Fibroblast of peridontal ligament (primary cell): ENCODE measurements around the gene ANXA9.

Experiments
- DNase-seq: peaks from one replicate; pipeline ENCODE4 v3.0.0-alpha.2; 2010; ENCODE audit errors: extremely low read depth

ANXA9 gene

DNA sequence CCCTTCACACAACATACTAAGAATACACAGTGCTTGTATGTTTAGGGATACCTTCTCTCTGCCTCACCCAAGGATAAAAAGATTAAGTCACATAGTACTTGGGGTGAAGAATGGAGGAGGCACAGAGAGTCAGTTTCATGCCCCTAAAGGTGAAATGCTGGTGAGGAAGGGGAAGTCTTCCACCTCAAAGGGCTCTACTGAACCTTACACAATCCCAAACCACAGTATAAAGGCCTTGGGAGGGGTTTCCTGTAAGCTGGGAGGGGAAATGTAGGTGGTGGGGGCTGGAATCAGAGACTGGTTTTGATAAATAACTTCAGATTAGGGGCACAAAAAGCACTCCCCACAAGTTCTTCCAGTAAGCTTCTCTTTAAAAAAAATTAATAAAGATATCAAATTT lies 21.1 kb downstream of the ANXA9 start:
- DNase-seq = no peak

DNA sequence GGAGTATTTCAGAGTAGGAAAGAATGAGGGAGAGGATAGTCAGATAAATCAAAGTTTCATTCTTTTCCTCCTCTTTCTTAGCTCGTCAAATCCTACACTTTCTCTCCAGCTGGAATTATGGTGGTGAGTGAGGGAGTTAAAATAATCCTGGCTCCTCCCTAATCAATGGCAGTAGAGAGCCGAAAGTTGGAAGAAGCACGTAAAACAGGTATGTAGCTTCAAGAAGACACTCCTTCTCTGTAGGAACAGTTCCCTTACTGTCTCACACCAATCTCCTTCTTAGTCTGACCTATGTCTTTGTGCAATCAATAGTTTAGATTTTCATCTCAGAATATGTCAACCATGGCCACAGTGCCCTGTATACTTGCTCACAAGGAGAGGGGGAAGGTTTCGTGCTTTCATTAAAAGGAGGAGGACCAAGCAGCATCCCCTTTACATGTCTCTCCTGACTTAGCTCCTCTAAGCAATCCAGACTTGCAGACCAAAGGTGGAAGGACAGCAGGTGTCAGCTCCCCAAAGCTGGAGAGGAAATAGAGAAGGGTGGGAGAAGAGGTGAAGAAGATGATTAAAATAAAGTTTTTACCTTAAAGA lies 23.7 kb downstream of the ANXA9 start:
- no peak for DNase-seq

DNA sequence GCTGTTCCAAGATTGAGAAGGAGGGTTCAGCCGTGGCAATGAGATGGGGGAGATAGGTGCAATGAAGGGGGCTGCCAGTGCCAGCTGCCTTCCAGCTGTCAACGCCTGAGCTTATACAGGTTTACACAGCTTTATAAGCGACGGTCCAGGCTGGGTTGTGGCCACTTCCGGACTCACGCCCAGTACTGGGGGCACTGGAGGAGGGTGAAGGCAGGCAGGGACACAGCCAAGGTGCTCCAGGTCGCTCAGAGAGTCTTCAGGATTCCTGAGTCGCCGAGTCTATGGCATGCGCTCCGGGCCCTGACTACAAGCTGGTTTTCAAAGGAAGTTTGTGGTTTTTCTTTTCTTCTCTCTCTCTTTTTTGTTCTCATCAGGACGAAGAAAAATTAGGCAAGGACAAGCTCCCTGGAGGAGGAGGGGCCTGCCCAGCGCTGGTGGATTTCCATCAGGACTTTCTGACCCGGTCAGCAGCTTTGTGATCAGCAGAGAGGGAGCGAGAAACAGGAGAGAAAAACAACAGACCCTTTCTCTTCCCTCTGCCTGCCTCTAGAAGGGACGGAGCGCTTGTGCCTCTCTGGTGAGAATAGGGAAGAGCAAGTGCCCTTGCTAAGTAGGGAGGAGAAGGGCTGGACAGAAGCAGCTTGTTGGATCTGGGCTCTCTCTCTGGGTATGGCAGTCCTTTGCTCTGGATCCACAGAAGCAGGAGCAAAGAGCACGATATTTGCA lies 24.4 kb downstream of the ANXA9 start, which contains the start of gene MINDY1:
MINDY1 (minus strand) TSS at position 576 of the 726 bp plus-strand sequence. CDS start 4,285 bp downstream, outside the sequence.
- peak; percentile 87 for DNase-seq

DNA sequence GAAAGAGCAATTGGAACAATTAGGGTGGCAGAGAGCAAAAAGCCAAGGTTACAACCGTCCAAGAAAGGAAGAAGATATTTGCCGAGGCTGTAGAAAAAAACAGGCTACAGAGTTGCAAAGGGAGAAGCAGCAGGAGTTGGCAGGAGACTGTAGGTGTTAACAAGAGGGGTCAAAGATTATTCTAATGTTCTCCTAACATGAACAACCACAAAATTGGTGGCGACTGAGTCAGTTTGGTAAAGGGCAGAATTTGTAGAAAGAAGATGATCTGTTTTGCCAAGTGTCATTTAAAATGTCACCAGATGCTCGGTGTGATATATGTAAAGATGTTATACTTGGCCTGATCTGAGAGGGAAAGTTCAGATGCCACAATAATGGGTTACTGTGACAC lies 25.8 kb downstream of the ANXA9 start:
- no peak for DNase-seq

DNA sequence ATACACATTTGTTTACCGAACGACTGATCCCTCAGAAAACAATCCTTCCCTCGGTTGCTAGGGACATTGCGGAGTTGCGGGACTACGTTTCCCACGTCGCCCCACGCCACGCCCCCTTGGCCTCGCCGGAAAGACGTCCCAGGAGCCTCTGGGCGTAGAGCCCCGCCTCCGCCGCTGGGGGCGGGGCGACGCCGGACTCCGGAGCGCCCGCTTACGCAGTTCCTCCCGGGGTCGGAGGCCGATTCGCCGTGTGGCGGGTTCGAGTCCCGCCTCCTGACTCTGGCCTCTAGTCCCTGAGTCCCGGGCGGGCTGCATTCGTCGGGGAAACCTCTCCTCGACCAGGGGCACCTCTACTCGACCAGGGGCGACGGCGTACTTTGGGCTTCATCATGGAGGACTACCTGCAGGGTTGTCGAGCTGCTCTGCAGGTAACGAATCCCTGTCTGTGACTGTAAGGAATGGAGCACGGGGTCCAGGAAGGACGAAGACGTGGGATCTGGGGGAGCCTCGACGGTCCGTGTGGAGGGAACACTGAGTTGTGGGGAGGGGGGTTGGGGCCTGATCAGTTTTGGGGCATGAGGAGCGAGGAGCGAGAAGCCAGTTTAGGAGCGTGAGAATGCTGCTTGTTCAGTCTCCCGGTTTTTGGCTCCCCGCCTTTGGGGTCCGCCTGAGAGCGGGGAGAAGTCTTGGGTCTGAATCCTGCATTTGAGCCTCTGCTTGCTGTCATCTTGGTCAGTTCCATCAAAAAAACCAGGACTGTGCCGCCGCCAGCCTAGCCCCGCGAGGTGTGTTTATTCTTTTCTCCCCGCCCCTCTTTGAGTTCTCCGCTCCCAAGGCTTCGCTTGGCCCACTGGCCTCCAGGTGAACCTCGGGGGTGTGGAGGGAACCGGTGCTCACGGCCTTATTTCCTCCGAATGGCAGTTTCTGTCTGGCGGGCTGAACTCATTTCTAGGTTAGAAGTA lies 26.4 kb downstream of the ANXA9 start, which contains the start of gene PRUNE1:
PRUNE1 (plus strand) TSS at position 206 of the 962 bp plus-strand sequence; CDS start at position 390, 184 bp downstream.
- peak; percentile 96 for DNase-seq

DNA sequence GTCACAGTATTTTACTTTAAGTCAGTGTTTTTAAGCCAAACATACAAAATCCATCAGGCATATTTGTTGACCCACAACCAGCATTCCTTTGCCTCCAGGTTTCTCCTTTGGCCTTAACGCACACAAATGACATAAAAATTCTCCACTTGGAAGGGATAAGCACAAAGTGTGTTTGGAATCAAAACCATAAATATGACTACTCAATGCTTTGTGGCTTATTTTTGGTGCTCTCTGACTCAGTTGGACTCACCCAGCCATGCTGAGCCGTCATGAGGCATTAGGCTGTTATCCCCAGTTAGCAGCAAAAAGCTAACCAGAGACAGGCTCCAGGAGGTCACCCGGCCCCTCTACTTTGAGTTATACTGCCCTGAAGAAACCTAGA lies 27.1 kb downstream of the ANXA9 start:
- peak; percentile 61 for DNase-seq

DNA sequence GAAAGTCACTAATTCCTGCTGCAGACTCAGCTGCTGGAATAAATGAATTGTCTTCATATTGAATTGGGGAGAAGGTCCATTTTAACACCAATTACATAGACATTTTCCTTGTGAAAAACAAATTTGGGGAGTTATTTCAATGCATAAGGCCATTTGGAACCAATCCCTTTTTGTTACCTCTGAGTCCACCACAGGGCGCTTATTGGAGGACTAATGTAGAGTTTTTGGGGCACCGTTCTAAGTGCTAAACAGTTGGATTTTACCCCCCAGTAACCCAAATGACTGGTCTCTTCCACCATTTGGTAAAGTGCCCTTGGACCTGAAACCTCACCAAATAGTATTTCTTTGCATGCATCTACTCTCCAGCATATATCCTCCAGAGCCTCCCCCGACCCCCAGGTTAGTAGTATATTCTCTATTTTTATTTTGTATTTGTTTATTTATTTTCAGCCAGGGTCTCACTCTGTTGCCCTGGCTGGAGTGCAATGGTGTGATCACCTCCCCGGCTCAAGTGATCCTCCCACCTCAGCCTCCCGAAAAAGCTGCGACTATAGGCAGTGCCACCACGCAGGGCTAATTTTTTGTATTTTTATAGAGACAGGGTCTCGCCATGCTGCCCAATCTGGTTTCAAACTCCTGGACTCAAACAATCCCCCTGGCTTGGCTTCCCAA lies 27.7 kb downstream of the ANXA9 start:
- no peak for DNase-seq

DNA sequence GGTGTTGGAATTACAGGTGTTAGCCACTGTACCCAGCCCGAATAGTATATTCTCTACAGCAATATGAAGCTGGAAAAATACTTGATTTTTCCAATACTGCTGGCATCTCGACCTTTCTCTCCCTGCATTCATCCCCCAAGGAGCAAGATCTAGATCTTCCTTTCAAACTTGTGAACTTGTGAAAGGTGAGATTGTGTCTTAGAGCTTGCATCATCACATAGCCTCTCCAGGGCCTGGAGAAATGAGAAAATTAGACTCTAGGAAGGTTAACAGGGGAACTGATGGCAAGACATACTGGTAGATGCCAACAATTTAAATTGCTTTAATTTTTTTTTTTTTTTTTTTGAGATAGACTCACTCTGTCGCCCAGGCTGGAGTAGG lies 28.2 kb downstream of the ANXA9 start:
- no peak for DNase-seq

DNA sequence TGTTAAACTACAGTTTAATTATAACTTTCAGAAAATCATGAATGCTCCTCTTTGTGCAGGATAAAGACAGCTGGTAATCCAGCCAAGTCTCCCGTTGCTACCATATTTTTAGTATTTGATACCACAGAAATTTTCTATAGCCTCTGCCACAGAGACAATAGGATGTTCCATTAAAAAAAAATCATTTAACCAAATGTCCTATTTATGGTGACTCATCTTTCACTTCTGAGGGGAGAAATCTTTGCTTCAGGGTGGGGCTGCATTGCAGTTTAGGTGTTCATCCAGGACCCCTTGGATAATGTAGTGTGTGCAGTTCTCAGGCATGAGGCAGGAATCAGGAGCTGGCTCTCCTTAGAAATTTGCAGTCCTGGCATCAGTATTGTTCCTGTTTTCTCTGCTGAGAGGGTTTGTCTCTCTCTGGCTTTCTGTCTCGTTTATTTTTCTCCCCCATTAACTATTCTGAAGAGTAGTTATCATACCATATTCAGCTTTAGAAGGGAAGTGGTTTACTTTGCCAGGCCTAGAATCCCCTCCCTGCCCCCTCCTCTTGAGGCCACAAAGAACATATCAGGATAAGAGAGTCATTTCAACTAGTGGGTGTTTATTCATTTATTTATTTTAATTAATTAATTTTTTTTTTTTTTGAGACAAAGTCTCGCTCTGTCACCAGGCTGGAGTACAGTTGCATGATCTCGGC lies 29.2 kb downstream of the ANXA9 start:
- DNase-seq = no peak

DNA sequence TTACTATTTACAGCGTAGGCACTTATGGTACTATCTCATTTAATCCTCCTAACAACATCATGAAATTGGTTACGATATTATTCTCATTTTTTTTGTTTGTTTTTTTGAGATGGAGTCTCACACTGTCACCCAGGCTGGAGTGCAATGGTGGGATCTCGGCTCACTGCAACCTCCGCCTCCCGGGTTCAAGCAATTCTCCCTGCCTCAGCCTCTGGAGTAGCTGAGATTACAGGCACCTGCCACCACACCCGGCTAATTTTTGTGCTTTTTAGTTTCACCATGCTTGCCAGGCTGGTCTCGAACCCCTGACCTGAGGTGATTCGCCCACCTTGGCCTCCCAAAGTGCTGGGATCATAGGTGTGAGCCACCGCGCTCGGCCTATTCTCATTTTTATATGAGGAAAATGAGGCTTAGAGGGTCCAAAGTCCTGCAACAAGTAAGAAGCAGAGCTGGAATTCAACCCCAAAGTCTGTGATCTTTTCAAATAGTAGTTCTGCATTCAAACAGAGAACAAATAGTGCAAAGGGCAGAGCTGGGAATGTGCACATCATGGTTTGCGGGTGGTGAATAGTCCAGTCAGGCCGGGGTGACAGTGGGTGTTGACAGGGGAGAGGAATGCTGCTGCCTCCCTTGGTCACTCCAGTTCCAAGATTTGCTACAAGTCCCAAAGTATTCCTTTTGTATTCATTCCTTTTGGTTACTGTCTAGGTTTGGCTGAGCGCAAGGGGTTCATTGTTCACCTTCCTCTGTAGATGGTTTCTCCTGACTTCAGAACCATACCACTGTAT lies 30.8 kb downstream of the ANXA9 start:
- no peak for DNase-seq

DNA sequence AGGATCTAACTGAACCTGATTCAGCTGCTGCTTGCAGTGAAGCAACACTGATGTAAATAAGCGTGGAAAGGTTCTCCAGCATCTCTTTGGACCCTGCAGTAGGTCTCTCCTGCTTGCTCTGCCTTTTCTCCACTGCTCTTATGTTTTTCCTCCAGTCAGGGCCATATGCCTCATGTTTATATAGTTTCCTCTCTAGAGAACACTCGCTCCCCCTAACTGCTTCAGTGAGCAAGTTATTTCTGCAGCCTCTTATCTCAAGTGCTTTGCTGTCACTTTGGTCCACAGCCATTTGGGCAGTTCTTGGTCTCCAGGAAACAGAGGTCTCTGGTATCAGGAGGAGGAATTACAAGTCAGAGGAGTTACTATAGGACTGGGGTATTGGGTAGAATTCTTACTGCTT lies 31.4 kb downstream of the ANXA9 start:
- DNase-seq = peak; percentile 29

DNA sequence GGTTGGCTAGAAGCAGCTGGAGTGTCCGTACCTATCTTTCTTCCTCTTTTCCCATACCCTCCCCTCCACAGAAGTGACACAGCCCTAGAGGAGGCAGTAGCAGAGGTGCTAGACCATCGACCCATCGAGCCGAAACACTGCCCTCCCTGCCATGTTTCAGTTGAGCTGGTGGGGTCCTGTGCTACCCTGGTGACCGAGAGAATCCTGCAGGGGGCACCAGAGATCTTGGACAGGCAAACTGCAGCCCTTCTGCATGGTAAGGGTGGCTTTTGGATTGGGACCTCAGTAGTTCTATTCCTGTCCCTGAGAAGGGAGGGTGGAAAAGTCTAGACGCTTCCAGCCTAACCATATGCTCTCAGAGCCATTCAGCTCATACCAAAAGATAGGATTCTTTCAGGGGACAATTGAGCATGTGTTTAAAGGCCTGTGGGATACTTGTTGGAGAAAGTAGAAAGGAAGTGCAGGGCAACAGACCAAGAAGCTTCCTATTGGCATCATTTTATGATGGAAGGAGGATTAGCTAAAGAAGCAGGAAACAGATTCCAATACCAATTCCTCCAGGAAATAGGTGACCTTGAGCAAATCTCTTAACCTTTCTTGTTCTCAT lies 42.6 kb downstream of the ANXA9 start:
- DNase-seq = peak; percentile 68

DNA sequence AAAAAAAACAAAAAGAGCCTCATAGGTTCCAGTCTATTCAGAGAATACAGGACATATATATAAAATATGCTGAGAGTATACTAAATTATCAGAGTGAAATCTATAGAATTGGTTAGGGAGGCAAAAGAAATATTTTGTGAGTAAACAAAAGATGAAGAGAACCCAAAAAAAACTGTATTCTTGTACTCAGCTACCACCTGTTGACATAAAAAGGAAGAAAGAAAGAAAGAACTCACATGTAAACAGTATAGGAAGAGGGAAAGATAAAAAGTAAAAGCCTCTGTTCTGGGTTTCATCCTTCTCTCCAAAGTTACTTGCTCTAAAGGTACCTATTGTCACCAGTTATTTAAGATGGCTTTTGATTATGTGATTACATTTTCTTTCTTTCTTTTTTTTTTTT lies 44.4 kb downstream of the ANXA9 start:
- DNase-seq = no peak

DNA sequence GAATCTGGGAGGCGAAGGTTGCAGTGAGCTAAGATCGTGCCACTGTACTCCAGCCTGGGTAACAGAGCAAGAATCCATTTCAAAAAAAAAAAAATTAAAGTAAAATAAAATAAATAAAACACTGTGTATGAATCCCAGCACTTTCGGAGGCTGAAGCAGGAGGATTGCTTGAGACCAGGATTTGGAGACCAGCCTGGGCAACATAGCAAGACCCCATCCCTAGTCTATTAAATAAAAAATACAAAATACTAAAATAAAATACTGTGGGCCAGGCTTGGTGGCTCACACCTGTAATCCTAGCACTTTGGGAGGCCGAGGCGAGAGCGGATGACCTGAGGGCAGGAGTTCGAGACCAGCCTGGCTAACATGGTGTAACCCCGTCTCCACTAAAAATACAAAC lies 50.1 kb downstream of the ANXA9 start:
- no peak for DNase-seq

DNA sequence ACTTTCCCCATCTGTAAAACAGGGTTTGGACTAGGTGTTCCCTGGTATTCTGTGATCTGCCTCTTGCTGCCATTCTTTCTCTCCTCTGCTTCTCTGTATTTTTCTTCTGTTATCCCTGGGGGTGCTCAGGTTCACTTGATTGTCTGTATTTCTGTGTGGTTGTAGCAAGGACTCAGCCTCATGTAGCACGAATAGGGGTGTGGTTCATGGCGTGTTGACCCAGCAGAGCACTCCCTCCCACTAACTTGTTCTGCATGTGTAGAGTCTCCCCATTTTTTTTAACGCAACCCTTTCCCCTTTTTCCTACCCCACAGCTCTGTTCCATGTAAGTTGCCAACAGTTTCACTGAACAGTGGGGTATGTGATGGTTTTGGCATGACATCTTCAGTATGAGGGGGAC lies 53.1 kb downstream of the ANXA9 start:
- DNase-seq = no peak

DNA sequence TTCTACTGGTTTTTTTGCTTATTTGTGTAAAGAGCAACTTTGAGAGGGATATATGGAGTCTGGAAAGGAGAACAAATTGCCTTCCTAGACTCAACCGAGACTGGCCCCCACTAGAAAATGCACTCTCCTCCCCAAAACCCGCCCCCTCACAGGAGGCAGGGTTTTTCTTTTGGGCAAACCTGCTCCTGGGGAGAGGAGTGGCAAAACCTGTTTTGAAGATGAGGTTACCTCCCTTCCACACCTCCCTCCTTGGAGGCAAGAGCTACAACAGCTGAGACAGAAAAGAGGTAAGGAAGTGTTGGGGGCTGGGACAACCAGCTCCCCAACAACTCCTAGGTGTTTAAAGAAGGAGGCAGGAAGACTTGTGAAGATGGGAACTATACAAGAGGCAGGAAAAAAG lies 54.3 kb downstream of the ANXA9 start, which contains the start of gene BNIPL:
BNIPL (plus strand) TSS at position 231 of the 400 bp plus-strand sequence; CDS start at position 371, 140 bp downstream.
- DNase-seq = no peak

DNA sequence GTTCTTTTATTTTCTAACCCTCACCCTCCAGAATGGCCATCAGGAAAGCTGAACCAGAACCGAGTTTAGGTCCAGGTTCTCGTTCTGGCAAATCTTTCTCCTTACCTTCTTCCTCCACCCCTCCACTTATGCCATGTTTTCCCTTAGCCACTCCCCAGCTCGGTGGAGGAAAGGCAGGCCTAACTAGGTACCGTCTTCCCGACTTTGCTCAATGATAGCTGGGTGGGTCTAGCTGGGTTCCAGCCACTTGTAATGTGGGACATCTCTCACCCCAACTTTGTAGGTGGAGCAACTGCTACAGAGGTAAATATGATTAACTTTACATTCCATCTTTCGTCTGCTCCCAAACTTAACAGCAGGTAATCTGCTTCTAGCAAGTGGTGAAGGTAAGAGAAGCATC lies 54.9 kb downstream of the ANXA9 start:
- DNase-seq = no peak

DNA sequence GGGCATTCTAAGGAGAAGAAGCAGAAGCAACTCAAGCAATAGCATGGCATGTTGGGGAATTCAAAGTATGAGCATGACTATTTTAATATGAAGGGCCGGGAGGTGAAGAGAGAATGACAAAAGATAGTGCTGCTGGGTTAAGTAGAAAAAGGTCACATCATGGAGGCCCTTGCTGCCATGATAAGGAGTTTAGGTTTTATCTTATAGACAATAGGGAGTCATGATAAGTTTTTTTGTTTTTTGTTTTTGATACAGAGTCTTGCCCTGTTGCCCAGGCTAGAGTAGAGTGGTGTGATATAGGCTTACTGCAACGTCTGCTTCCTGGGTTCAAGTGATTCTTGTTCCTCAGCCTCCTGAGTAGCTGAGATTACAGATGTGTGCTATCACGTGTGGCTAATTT lies 57.4 kb downstream of the ANXA9 start:
- DNase-seq = no peak

DNA sequence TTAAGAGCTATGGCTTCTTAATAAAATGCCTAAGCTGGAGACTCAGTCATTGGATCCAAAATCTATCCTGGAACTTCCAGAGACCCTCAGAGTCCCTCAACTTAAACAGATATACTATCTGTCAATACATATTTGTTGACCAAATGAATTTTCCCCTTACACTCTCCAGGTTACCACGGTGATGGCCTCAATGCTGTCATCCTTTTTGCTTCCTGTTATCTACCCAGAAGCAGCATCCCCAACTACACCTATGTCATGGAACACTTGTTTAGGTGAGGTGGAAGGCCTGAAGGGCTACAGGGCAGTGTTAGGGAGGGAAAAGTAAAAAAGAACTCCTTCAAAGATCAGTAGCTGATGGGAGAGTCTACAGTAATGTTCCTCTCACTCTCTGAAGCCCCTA lies 61.1 kb downstream of the ANXA9 start:
- no peak for DNase-seq
